Forelimb muscle (tissue), 1 donor: ENCODE data around the gene EIF3D. TPM values are rescaled to one million over a fixed set of nuclear protein-coding genes. Genes with fewer than 3 reads are reported as not detected.

Experiments used
- DNase-seq: peaks from one replicate; pipeline ENCODE4 v3.0.0-alpha.2; 2013; ENCODE audit warnings: low read depth
- polyA plus RNA-seq: library from polyadenylated mRNA; unstranded; fragments of 120-200 nt; gene quantifications from one replicate; pipeline ENCODE4 v1.2.1, GENCODE V29; 2013; ENCODE audit not compliant: insufficient read length

Gene EIF3D, protein sequence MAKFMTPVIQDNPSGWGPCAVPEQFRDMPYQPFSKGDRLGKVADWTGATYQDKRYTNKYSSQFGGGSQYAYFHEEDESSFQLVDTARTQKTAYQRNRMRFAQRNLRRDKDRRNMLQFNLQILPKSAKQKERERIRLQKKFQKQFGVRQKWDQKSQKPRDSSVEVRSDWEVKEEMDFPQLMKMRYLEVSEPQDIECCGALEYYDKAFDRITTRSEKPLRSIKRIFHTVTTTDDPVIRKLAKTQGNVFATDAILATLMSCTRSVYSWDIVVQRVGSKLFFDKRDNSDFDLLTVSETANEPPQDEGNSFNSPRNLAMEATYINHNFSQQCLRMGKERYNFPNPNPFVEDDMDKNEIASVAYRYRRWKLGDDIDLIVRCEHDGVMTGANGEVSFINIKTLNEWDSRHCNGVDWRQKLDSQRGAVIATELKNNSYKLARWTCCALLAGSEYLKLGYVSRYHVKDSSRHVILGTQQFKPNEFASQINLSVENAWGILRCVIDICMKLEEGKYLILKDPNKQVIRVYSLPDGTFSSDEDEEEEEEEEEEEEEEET
- 184 TPM for polyA plus RNA-seq

- DNase-seq, result peak; percentile 98
Observed at GRCh38 chr22:36528795-36529751, at the start of gene EIF3D. Gene EIF3D, minus strand, starts transcription at chr22:36529166. Its CDS starts 3,045 bp downstream, at chr22:36526121.

GRCh38 chr22:36578619-36579018 is 49.7 kb upstream of the EIF3D start:
- no peak for DNase-seq

- no peak for DNase-seq
Observed at GRCh38 chr22:36577019-36577418, 48.1 kb upstream of the EIF3D start.

GRCh38 chr22:36574728-36575127 is 45.8 kb upstream of the EIF3D start:
- no peak for DNase-seq

GRCh38 chr22:36573815-36574363 is 44.9 kb upstream of the EIF3D start:
- DNase-seq, result no peak

DNA sequence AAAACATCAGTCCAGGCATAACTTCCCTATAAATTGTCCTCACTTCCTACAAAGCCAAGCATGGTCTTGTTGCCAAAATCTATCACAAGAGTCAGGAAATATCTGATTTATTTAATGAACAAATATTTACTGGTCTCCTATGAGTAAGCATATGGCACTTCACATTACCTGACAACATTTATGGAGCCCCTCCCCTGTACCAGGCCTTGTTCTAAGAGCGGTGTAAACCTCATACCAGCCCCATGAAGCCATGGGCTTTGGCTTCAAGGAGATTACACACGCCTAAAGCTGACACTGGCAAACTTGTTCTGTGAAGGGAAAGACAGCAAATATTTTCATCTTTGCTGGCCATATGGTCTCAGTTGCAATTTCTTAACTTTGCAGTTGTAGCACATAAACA is 43.0 kb upstream of the EIF3D start:
- no peak for DNase-seq

- no peak for DNase-seq
Observed at GRCh38 chr22:36569999-36570398, 41.0 kb upstream of the EIF3D start.

DNA sequence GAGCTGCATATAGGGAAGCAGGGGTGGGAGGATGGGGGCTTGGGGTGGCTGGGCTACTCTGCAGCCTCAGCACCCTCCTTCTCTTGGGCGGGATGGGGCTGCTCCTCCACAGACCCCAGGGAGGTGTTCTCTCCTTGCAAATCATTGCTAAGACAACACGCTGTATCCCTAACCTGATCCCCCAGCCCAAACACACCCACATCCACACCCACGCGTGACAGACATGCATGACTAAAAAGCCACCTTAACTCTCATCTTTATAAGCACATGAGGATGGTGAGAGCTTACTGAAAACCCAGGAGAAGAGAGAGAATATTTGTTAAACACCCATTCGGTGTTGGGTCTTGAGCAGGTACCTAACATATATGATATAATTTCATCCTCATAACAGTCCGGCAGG is 39.9 kb upstream of the EIF3D start:
- no peak for DNase-seq

DNA sequence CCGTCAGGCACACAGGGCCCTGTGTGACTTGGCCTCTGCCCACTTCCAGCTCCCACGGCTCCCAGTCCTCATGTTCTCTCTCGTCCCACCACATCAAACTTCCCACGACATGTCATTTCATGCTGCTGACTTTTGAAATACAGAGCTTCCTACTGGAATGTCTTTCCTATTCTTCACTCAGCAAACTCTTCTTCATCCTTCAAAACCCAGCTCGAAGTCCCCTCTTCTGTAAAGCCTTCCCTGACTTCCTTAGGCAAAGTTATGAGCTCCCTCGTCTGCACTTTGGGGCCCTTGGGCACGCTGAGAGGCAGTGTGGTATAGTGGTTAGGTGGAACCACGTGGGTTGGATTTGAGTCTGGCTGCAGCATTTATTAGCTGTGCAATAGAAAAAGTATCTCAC is 37.8 kb upstream of the EIF3D start:
- DNase-seq, result no peak

DNA sequence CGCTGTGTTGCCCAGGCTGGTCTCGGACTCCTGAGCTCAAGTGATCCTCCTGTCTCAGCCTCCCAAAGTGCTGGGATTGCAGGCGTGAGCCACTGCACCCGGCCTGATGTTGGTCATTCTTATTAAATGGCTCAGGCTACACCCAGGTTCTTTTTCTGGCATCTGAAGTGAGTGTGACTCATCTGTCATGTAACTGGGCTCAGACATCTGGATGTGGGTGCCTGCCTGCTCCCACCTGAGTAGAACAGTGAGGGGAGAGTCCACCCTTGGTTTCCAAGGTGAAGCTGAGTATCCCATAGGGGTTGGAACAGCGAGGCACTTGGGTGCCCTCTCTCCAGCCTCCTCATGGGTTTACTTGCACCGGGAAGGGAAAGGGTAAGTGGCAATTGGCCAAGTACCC is 36.7 kb upstream of the EIF3D start:
- DNase-seq, result no peak

GRCh38 chr22:36565159-36565507 is 36.2 kb upstream of the EIF3D start:
- DNase-seq, result no peak

DNA sequence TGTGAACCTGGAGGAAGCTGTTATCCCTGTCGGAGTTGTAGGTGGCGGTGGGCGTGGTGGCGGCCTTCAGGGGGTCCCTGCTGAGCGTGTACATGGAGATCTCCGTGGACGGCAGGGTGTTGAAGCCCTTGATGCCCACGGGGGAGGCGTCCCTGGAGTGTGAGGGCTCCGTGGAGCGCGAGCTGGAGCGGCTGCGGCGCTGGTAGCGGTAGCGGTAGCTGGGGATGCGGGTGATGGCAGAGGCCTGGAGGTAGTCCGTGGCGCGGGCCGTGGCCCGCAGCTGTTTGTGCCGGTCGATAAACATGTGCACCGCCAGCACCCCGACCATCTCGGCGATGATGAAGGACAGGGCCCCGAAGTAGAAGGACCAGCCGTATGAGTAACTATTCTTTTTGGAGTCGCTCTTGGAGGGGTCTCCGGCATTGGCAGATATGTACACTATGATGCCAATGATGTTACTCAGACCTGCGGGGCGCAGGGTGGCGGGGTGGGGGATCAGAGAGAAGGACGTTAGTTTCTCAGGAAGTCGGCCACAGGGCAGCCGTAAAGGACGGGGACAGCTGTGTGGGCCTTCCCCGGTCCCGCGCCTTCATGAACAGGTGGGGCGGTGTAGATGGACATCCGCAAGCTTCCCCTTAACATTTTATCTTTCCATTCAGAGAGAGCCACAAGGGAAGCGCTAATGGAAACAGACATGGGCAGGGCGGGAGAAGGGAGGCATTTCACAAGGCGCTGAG is 35.6 kb upstream of the EIF3D start:
- no peak for DNase-seq

GRCh38 chr22:36563898-36564297 is 34.9 kb upstream of the EIF3D start:
- no peak for DNase-seq

DNA sequence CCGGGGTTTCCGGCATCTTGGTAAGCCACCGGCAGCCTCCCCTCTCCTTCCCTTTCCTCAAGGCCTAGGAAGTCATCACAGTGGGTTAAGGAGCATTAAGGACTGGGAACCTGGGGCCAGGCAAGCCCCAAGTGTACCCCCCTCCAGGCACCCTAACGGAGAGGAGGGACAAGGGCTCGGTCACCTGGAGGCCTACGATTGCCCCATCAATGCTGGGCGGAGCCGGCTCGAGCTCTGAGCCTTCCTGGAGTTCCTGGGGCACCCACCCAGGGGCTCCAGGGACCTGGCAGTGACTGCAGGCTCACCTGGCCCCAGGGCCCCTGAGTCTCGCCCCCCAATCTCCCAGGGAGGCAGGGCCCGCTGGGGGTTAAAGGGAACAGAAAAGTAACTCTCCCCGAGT is 34.5 kb upstream of the EIF3D start:
- no peak for DNase-seq

DNA sequence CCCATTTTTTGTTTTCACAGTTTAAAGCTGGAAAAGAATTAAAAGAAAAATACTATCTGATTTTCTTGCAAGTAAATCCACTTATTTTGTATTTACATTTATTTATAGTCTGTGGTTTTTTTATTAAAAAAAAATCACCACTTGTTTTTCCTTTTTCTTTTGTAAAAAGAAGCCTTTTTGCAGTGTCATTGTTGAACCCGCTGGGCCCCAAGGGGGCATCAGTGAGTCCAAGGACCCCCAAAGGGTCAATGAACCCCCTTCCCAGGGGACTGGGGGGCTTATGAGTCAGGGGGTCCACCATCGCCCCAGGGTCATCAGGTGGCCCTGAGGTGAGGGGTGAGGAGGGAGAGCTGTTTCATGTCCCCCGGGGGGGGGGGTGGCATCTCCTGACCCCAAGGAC is 34.0 kb upstream of the EIF3D start:
- no peak for DNase-seq

DNA sequence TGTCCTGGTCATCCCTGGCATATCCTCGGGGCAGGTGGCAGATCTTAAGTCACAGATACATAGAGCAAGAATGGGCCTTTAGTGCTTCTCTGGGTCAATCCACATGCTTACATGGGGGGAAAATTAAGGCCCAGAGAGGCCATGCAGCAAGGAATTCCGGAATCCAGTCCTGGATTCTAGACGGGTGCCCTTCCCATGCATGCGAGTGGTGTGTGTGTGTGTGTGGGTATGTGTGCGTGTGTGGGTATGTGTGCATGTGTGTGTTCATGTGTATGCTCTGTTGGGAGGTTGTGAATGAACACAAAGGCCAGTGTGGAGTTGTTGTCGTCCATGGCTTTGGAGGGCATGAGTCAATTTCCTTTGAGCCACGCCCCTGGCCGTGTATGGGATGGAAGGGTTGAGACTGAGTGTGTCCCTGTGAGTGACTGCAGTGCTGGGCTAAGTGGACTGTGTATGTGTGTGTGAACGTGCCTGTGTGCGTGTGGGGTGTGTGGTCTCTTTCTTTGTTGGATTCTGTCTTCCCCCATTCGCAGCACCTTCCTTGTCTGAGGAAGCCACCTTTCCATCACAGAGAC is 33.4 kb upstream of the EIF3D start:
- no peak for DNase-seq

DNA sequence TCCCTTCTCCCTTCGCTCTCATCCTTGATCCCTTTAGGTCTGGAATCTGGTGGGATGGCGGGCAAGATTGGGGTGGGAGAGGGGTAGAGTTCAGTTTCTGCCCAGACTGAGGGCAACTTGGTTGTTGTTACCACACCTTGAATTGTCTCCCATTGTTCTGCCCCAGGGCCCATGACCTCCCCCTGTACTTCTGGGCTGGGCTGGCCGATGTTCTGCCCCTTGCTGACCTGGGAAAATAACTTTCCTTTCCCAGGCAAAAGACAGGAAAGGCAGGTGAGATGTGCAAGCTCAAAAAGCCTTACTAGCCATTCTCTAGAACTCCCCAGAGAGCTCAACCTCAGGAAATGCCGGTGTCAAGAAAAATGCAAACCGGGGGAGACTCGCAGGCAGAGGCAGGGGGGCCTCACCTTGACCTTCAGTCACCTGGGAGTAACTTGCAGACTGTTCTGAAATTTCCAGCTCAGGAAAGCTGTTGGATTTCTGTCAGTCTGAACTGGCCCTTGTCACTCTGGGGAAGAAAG is 32.4 kb upstream of the EIF3D start:
- DNase-seq, result no peak

DNA sequence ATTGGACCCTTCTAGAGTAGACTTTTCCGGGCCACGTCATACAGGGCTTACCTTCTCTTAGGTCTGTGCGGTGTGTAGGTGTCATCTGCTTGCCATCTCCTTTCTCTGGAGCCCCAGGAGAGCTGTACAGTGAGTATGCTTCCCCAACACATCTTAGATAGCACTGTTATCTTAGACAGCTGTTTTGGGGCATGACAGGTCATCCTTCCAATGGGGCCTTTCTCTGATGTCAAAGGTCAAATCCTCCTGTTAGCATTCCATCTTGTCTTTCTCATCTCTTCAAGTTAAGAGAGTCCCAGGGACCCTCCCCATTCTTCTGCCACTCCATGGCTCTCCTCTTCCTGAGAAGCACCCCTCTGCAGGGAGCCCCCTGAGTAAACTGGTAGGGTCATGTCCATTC is 31.0 kb upstream of the EIF3D start:
- no peak for DNase-seq

DNA sequence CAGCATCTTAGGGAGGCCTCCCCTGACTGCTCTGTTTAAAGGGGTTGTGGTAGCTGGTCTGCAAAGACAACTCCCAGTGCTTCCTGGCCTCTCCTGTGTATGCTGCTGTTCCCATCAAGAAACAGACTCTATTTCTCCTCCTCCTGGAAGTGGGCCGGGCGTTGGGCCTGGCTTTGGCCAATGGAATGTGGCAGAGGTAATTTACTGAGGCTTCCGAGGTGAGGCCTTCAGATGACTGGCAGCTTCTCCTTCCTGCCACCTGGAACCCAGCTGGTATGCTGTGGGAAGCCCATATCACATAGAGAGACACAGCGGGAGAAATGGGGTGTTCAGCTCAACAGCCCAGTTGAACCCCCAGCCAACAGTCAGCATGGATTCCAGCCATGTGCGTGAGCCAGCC is 25.1 kb upstream of the EIF3D start:
- no peak for DNase-seq

GRCh38 chr22:36552289-36552688 is 23.3 kb upstream of the EIF3D start:
- no peak for DNase-seq
